Right lobe of liver (tissue), 6 donors: ENCODE measurements around the gene IER5. TPM values are rescaled to one million over a fixed set of nuclear protein-coding genes. Genes with fewer than 3 reads are reported as not detected.
A peak's percentile ranks its signal among the peaks of the same experiment; 100 is the strongest.

Source experiments
- ATAC-seq, 4 donors: fragments of 200-7000 bp; cut with Tn5 transposase; one replicate each; pipeline ENCODE4 v1.9.1; 2020; ENCODE audit warnings: mild to moderate bottlenecking in 4 of 4, moderate library complexity in 4 of 4
- DNase-seq, 3 donors: peaks; one replicate each; pipeline ENCODE4 v3.0.0-alpha.2; 2020
- H3K27ac ChIP-seq, 3 donors: fragments of 200-600 bp; one replicate each; pipeline ENCODE4 v1.8.0; 2022
- H3K27me3 ChIP-seq, 2 donors: fragments of 200-600 bp; one replicate each; pipeline ENCODE4 v1.8.0; 2022
- H3K36me3 ChIP-seq, 4 donors: fragments of 200-600 bp; sonication (generic) in 1 of 4; one replicate each; pipeline versions ENCODE4 v1.5.1 to v1.8.0; 2017 to 2022; ENCODE audit warnings: control low read depth in 1 of 4
- H3K4me1 ChIP-seq, 4 donors: fragments of 200-600 bp; sonication (generic) in 1 of 4; one replicate each; pipeline versions ENCODE4 v1.5.1 to v1.8.0; 2017 to 2022; ENCODE audit warnings: control low read depth in 1 of 4
- H3K4me3 ChIP-seq, 3 donors: fragments of 200-600 bp; one replicate each; pipeline ENCODE4 v1.8.0; 2022
- H3K9me3 ChIP-seq, 4 donors: fragments of 200-600 bp; sonication (generic) in 1 of 4; one replicate each; pipeline versions ENCODE4 v1.5.1 to v1.8.0; 2017 to 2022; ENCODE audit warnings: control low read depth in 1 of 4
- POLR2A ChIP-seq: fragments of 450-650 bp; IDR thresholded peaks from one replicate; pipeline ENCODE4 v1.6.1; 2017; ENCODE audit warnings: antibody characterized with exemption, mild to moderate bottlenecking
- WGBS: methylation state at CpG from one replicate; pipeline ENCODE4 v1.1.6; 2018; ENCODE audit warnings: low coverage, low lambda C conversion rate; ENCODE audit not compliant: insufficient coverage; ENCODE audit errors: missing lambda C conversion rate; 5-methylcytosine and 5-hydroxymethylcytosine counted together
- intact Hi-C, 2 donors: fragments of 100-400 bp; cut with DNase I; formaldehyde crosslinking; loops; one replicate each; pipeline versions ENCODE4 v1.11.2 to v1.14.1; 2022
- total RNA-seq, 6 experiments: library from RNA; depleted of rRNA in 2 of 6; stranded (reverse); fragments of >200 nt in 2 of 6; fragmentation: NEBNext Ultra II Directional in 3 of 6; extraction: Animal tissue kit (Norgen Biotek cat#: 25700) in 3 of 6; gene quantifications; one replicate each; pipeline versions ENCODE4 v1.1.0 to v1.2.4, GENCODE V29; 2016 to 2023
- TF ChIP-seq, protein P1 (sequence below), 4 donors: fragments of 200-600 bp in 3 of 4; fragments of 450-650 bp in 1 of 4; IDR thresholded peaks; one replicate each; pipeline versions ENCODE4 v1.5.1 to v1.8.0; 2016 to 2022; ENCODE audit warnings: antibody characterized with exemption in 4 of 4, mild to moderate bottlenecking in 2 of 4
- donor health status: DM: no; HTN: yes; CAD: no.
- donor health status: DM: no; HTN: no; CAD: no.
- donor health status: DM: no; HTN: no; CAD: no.
- donor health status: DM: no; HTN: yes; CAD: no.
- donor health status: DM: no; HTN: yes; CAD: no.

IER5 gene
- total RNA-seq, 6 experiments from 2014 or later = 2.0 to 6.2 (median 3.4) TPM

DNA sequence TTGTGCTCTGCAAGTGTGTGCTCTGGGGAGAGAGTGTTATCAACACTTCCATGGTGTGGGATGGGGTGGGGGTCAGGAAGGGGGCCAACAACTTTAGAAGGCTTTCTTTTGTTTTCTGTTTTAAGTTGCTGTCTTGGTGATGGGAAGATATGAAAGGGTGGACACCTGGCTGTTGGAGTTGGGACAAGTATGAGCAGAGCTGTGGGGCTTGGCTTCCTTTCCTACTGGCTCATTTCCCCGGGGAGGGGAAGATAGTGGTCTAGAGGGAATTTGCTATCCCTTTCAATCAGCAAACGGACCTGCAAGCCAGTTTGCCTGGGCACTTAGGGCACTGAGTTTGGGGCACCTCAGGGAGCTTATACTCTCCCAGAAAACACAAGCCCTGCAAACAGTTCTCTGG lies 19.2 kb downstream of the IER5 start:
- no peak for DNase-seq
- intact Hi-C loops = no loop called here
- Histone ChIP-seq H3K27me3 (no peaks in the 10 kb centered on the region), H3K27ac (no peak overlapping the region), H3K9me3 (no peaks in the 10 kb centered on the region), H3K4me1 (peaks cover 0 to 25% (median 12%) of the 10 kb centered on the region in 4 donors), H3K36me3 (no peaks in the 10 kb centered on the region), H3K4me3 (no peak overlapping the region)
- TF ChIP-seq POLR2A = no peak
- no peak for ATAC-seq
- 24% methylated on average over 2 of the region's 2 CpGs for WGBS

DNA sequence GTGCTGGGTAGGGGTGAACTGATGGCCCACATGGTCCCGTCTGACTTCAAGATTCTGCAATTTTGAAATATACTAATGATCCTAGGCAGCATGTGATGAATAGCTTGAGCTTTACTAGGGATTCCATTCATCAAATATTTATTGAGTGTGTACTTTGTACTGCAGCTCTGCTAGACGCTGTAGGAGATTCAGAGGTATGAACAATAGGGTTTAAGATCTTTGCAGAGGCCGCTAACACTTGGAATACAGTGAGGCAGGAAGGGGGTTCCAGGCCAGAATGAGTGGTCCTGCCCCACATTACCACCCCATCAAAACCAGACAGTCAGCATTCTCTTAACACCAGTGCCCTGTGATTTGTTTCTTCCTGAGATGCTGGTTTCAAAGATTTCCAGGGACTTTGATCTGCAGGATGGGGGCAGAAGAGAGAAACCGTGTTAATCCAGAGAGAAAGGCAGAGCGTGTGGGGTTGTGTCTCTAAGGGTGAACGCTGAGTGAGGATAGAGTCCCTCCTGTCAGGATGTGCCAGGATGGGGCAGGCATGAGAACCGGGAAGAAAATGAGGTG lies 19.9 kb downstream of the IER5 start:
- TF ChIP-seq POLR2A = no peak
- TF ChIP-seq, protein P1, sequence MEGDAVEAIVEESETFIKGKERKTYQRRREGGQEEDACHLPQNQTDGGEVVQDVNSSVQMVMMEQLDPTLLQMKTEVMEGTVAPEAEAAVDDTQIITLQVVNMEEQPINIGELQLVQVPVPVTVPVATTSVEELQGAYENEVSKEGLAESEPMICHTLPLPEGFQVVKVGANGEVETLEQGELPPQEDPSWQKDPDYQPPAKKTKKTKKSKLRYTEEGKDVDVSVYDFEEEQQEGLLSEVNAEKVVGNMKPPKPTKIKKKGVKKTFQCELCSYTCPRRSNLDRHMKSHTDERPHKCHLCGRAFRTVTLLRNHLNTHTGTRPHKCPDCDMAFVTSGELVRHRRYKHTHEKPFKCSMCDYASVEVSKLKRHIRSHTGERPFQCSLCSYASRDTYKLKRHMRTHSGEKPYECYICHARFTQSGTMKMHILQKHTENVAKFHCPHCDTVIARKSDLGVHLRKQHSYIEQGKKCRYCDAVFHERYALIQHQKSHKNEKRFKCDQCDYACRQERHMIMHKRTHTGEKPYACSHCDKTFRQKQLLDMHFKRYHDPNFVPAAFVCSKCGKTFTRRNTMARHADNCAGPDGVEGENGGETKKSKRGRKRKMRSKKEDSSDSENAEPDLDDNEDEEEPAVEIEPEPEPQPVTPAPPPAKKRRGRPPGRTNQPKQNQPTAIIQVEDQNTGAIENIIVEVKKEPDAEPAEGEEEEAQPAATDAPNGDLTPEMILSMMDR (IDR thresholded peaks at IDR 0.05) = no peak
- no peak overlapping the region for H3K27ac ChIP-seq
- no peaks in the 10 kb centered on the region for H3K27me3 ChIP-seq
- H3K4me3 ChIP-seq = no peak overlapping the region
- no peaks in the 10 kb centered on the region for H3K9me3 ChIP-seq
- no peak for DNase-seq
- H3K4me1 ChIP-seq = peaks cover 0 to 29% (median 14%) of the 10 kb centered on the region in 4 donors
- ATAC-seq = peak in 1 of 4 donors; percentile 22
- intact Hi-C loops = no loop called here
- H3K36me3 ChIP-seq = no peaks in the 10 kb centered on the region
- 34% methylated on average over 7 of the region's 7 CpGs for WGBS

DNA sequence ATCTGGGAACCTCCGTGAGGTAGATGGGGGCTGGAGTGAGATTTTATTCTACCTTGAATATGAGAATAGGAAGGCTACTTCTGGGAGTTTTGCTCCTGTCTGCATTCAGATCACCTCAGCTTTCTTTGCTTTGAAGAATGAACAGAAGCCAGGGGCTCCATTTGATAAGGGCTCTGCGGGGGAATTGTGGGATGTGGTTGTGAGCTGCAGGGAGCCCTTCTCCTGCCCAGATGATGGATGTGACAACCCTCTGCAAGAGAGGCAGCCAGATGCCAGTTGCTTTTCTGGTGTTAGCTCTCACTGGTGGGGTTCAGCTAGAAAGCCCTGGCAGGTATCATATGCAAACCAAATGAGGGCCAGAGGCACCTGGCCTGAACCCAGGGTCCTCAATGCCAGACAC lies 21.5 kb downstream of the IER5 start:
- H3K27me3 ChIP-seq = no peaks in the 10 kb centered on the region
- TF ChIP-seq, protein P1 (IDR thresholded peaks at IDR 0.05) = no peak
- no peak for TF ChIP-seq POLR2A
- intact Hi-C loops = no loop called here
- H3K9me3 ChIP-seq = no peaks in the 10 kb centered on the region
- ATAC-seq (no peak), DNase-seq (no peak)
- WGBS = 100% methylated on average over 1 of the region's 2 CpGs
- no peak overlapping the region for H3K4me3 ChIP-seq
- H3K36me3 ChIP-seq = no peaks in the 10 kb centered on the region
- H3K4me1 ChIP-seq = peaks cover 0 to 29% (median 14%) of the 10 kb centered on the region in 4 donors
- H3K27ac ChIP-seq = no peak overlapping the region

DNA sequence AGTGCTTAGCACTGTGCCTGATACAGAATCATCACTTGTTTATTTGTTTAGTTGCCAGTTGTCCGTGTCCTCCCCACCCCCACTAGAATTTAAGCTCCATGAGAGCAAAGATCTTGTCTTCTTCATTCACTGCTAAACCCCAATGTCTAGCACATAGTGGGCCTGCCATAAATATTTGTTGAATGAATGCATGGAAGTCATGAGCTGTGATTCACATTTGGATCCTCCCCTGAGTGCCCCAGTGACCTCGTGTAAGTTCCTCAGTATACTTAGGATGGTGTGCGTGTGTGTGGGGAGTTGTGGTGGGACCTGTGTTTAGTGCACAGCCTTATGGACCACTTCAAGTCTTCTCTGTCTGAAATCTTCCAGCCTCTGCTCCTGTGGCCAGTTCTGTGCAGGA lies 23.1 kb downstream of the IER5 start:
- H3K4me3 ChIP-seq = no peak overlapping the region
- H3K27me3 ChIP-seq = no peaks in the 10 kb centered on the region
- peaks cover 0 to 26% (median 13%) of the 10 kb centered on the region in 4 donors for H3K4me1 ChIP-seq
- TF ChIP-seq, protein P1 (IDR thresholded peaks at IDR 0.05) = no peak
- intact Hi-C loops = no loop called here
- DNase-seq (peak in 1 of 3 donors; percentile 5), ATAC-seq (no peak)
- peak overlapping the region in 2 of 3 donors; percentile 45 to 78 for H3K27ac ChIP-seq
- H3K36me3 ChIP-seq = no peaks in the 10 kb centered on the region
- H3K9me3 ChIP-seq = no peaks in the 10 kb centered on the region
- WGBS = 56% methylated on average over 3 of the region's 3 CpGs

DNA sequence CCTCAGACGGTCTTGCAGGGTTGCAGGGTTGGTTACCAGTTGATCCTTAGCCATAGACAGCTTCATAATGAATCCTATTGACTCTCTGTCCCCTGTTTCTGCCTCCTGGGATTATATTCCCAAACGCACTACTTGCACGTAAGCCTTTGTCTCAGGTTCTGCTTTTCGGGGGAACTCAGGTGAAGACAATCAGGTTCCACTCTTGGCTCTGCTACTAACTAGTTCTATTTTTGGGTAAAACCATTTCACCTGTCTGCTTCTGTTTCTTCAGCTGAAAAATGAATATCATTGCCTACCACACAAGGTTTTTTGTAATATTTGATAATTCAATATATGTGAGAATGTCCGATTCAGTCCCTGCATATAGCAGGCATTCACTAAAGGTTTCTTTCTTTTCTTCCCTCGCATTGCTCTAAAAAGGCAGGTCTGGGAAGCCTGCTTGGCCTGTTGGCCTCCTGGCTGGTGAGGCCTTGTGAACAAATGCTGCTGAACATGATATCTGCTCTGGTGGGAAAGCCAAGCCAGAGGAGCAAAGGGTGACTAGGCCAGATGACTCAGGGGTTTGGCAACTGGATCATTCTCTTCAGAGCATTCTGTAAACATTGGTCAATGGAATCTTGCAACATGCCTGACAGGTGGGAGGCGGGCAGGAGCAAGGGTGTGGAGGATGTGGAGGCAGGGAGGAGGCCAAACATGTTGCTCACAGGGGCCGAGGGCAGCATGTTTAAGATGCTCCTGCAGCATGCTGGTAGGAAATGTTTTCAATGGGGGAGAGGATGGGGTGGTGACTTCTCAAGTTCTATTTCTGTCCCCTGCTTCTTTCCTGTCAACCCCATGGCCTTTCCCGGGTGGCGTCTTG lies 23.8 kb downstream of the IER5 start:
- intact Hi-C loops = no loop called here
- H3K27me3 ChIP-seq = no peaks in the 10 kb centered on the region
- H3K4me3 ChIP-seq = no peak overlapping the region
- TF ChIP-seq, protein P1 (IDR thresholded peaks at IDR 0.05) = no peak
- no peak for TF ChIP-seq POLR2A
- H3K36me3 ChIP-seq = no peaks in the 10 kb centered on the region
- ATAC-seq (peak; percentile 95 to 96 (median 96)), DNase-seq (peak; percentile 80 to 93 (median 84))
- no peaks in the 10 kb centered on the region for H3K9me3 ChIP-seq
- peaks cover 0 to 26% (median 13%) of the 10 kb centered on the region in 4 donors for H3K4me1 ChIP-seq
- H3K27ac ChIP-seq = peak overlapping the region; percentile 45 to 78 (median 58)
- 45% methylated on average over 10 of the region's 10 CpGs for WGBS
